Gastrocnemius medialis (tissue), 4 donors: ENCODE measurements around the gene NAP1L4. TPM values are rescaled to one million over a fixed set of nuclear protein-coding genes. Genes with fewer than 3 reads are reported as not detected.

Experiments
- ATAC-seq, 2 donors: fragments of 150-250 bp; one replicate each; pipeline ENCODE4 v1.9.1; 2016
- DNase-seq, 2 donors: peaks; one replicate each; pipeline ENCODE4 v3.0.0-alpha.2; 2019
- H3K27ac ChIP-seq, 4 donors: fragments of 200-600 bp; sonication (generic); 1 replicate in 1 of 4; 2 replicates in 3 of 4; pipeline ENCODE4 v1.5.1; 2016 to 2018; ENCODE audit warnings: mild to moderate bottlenecking in 2 of 4, moderate library complexity in 1 of 4
- H3K27me3 ChIP-seq, 3 donors: fragments of 200-600 bp; sonication (generic) in 2 of 3; 1 replicate in 1 of 3; 2 replicates in 2 of 3; pipeline versions ENCODE4 v1.5.1 to v1.6.0; 2016 to 2019; ENCODE audit warnings: mild to moderate bottlenecking in 1 of 3, moderate library complexity in 1 of 3
- H3K36me3 ChIP-seq, 2 donors: fragments of 200-600 bp; sonication (generic) in 1 of 2; one replicate each; pipeline ENCODE4 v1.5.1; 2017 to 2018
- H3K4me1 ChIP-seq, 2 donors: fragments of 200-600 bp; sonication (generic) in 1 of 2; one replicate each; pipeline ENCODE4 v1.5.1; 2016 to 2017; ENCODE audit warnings: mild to moderate bottlenecking in 2 of 2
- H3K4me3 ChIP-seq, 4 donors: fragments of 200-600 bp; sonication (generic) in 3 of 4; 1 replicate in 1 of 4; 2 replicates in 3 of 4; pipeline ENCODE4 v1.5.1; 2016 to 2019; ENCODE audit warnings: mild to moderate bottlenecking in 2 of 4
- H3K9me3 ChIP-seq, 3 donors: fragments of 200-600 bp; sonication (generic) in 2 of 3; 1 replicate in 1 of 3; 2 replicates in 2 of 3; pipeline ENCODE4 v1.5.1; 2016 to 2019
- CTCF ChIP-seq, 5 experiments: fragments of 450-650 bp in 3 of 5; fragments of 200-600 bp in 2 of 5; sonication (generic) in 2 of 5; IDR thresholded peaks in 4 of 5; conservative IDR thresholded peaks in 1 of 5; 1 replicate in 4 of 5; 2 replicates in 1 of 5; pipeline ENCODE4 v1.5.1; 2016 to 2019; ENCODE audit warnings: antibody characterized with exemption in 5 of 5, mild to moderate bottlenecking in 3 of 5, moderate library complexity in 3 of 5
- POLR2A ChIP-seq, 2 donors: fragments of 450-650 bp; IDR thresholded peaks; one replicate each; pipeline ENCODE4 v1.6.1; 2017; ENCODE audit warnings: antibody characterized with exemption in 2 of 2, mild to moderate bottlenecking in 2 of 2, moderate library complexity in 2 of 2
- in situ Hi-C, 4 donors: fragments of 200-750 bp; cut with MboI; loops; one replicate each; pipeline versions ENCODE4 v1.15.0 to v1.8.0; 2017; ENCODE audit warnings: low sequenced_read_pairs in 4 of 4
- intact Hi-C: fragments of 100-400 bp; cut with DNase I; formaldehyde crosslinking; loops from one replicate; pipeline ENCODE4 v1.15.1; 2023; ENCODE audit warnings: low total_unique reads
- total RNA-seq, 4 donors: library from RNA; depleted of rRNA; stranded (reverse); fragments of >200 nt; gene quantifications; one replicate each; pipeline versions ENCODE4 v1.1.0 to v1.2.3, GENCODE V29; 2016

Gene NAP1L4
- total RNA-seq, 4 donors from 2014 or later: 86.4 to 123 (median 111) TPM

- DNase-seq: no peak
- Histone ChIP-seq H3K27me3 (no peaks in the 10 kb centered on the region), H3K4me1 (peaks cover 5 to 7% of the 10 kb centered on the region in 2 donors), H3K9me3 (no peaks in the 10 kb centered on the region), H3K36me3 (peaks cover 0 to 71% of the 10 kb centered on the region in 2 donors), H3K4me3 (no peak overlapping the region), H3K27ac (peak overlapping the region in 2 of 4 donors; percentile 40 to 41)
- ATAC-seq: peak in 1 of 2 donors; percentile 21
- intact Hi-C loops: loop anchor here (5.0 kb wide), 1 partner anchor 181 kb away; the partner anchor contains the start of gene MRGPRG
- in situ Hi-C loops: loop anchor here in 2 of 4 donors (10.0 kb wide), 1 partner anchor 58 kb away; no protein-coding TSS in a partner anchor
- TF ChIP-seq POLR2A (IDR thresholded peaks at IDR 0.05) (no peak), CTCF (IDR thresholded peaks at IDR 0.05 in 4 of 5, conservative IDR thresholded peaks at IDR 0.05 in 1 of 5) (no peak)
These were observed 44.3 kb upstream of the NAP1L4 start for GRCh38 chr11:3036419-3036818.

GRCh38 chr11:3035333-3035732, 43.2 kb upstream of the NAP1L4 start:
- Histone ChIP-seq H3K4me1 (no peaks in the 10 kb centered on the region), H3K27ac (no peak overlapping the region), H3K27me3 (no peaks in the 10 kb centered on the region), H3K36me3 (peaks cover 0 to 64% of the 10 kb centered on the region in 2 donors), H3K4me3 (no peak overlapping the region), H3K9me3 (no peaks in the 10 kb centered on the region)
- no peak for ATAC-seq
- intact Hi-C loops (loop anchor here (5.0 kb wide), 1 partner anchor 182 kb away; the partner anchor contains the start of gene MRGPRG), in situ Hi-C loops (loop anchor here in 2 of 4 donors (10.0 kb wide), 1 partner anchor 59 kb away; no protein-coding TSS in a partner anchor)
- TF ChIP-seq CTCF (IDR thresholded peaks at IDR 0.05 in 4 of 5, conservative IDR thresholded peaks at IDR 0.05 in 1 of 5) (no peak), POLR2A (IDR thresholded peaks at IDR 0.05) (no peak)
- no peak for DNase-seq

- H3K27ac ChIP-seq: no peak overlapping the region
- DNase-seq (no peak), ATAC-seq (no peak)
- in situ Hi-C loops (loop anchor here in 2 of 4 donors (10.0 kb wide), 1 partner anchor 64 kb away; no protein-coding TSS in a partner anchor), intact Hi-C loops (no loop called here)
- peaks cover 0 to 65% of the 10 kb centered on the region in 2 donors for H3K36me3 ChIP-seq
- TF ChIP-seq CTCF (IDR thresholded peaks at IDR 0.05 in 4 of 5, conservative IDR thresholded peaks at IDR 0.05 in 1 of 5) (no peak), POLR2A (IDR thresholded peaks at IDR 0.05) (no peak)
- H3K4me3 ChIP-seq: no peak overlapping the region
- no peaks in the 10 kb centered on the region for H3K9me3 ChIP-seq
- peaks cover 0 to 5% of the 10 kb centered on the region in 2 donors for H3K4me1 ChIP-seq
- no peaks in the 10 kb centered on the region for H3K27me3 ChIP-seq
These were observed 38.4 kb upstream of the NAP1L4 start for GRCh38 chr11:3030289-3031070.

- Histone ChIP-seq H3K4me3 (no peak overlapping the region), H3K9me3 (no peaks in the 10 kb centered on the region), H3K4me1 (peaks cover 0 to 5% of the 10 kb centered on the region in 2 donors), H3K36me3 (peaks cover 0 to 60% of the 10 kb centered on the region in 2 donors), H3K27me3 (no peaks in the 10 kb centered on the region), H3K27ac (no peak overlapping the region)
- ATAC-seq: no peak
- in situ Hi-C loops (no loop called here), intact Hi-C loops (no loop called here)
- no peak for DNase-seq
- TF ChIP-seq POLR2A (IDR thresholded peaks at IDR 0.05): no peak
- TF ChIP-seq CTCF (IDR thresholded peaks at IDR 0.05 in 4 of 5, conservative IDR thresholded peaks at IDR 0.05 in 1 of 5): no peak
These were observed 36.7 kb upstream of the NAP1L4 start for GRCh38 chr11:3028813-3029212.
